NCI-H187 treated with DMSO at 0.1 percent for 48 hours (cell line): Measurements from ENCODE around the gene SPATA19.
"Not testable (repeated sequence)": the region's sequence is repeated elsewhere in the genome, so short reads cannot be mapped to it uniquely, and the experiment has no call there.

Source experiments
- DNase-seq: peaks from one replicate; lab custom pipeline; 2025; lab: John Stamatoyannopoulos, UW

SPATA19 gene

GRCh38 chr11:133845413-133845812 is at the start of gene SPATA19:
Gene SPATA19 (minus strand): TSS chr11:133845513. CDS start chr11:133845446, 67 bp downstream.
- DNase-seq: no peak

- DNase-seq: no peak
Measured at GRCh38 chr11:133895061-133895479, 49.8 kb upstream of the SPATA19 start.

- no peak for DNase-seq
Measured at GRCh38 chr11:133893381-133893780, 48.1 kb upstream of the SPATA19 start.

- no peak for DNase-seq
Measured at GRCh38 chr11:133892584-133893380, 47.5 kb upstream of the SPATA19 start.

- DNase-seq: no peak
Measured at GRCh38 chr11:133892126-133892525, 46.8 kb upstream of the SPATA19 start.

- no peak for DNase-seq
Measured at GRCh38 chr11:133889893-133890292, 44.6 kb upstream of the SPATA19 start.

GRCh38 chr11:133889188-133889587 is 43.9 kb upstream of the SPATA19 start:
- no peak for DNase-seq

GRCh38 chr11:133887692-133888332 is 42.5 kb upstream of the SPATA19 start:
- DNase-seq: no peak

- DNase-seq: no peak
Measured at GRCh38 chr11:133886029-133886428, 40.7 kb upstream of the SPATA19 start.

GRCh38 chr11:133872160-133872559 is 26.8 kb upstream of the SPATA19 start:
- no peak for DNase-seq

GRCh38 chr11:133867456-133867855 is 22.1 kb upstream of the SPATA19 start:
- no peak for DNase-seq

- DNase-seq: no peak
Measured at GRCh38 chr11:133865466-133865865, 20.2 kb upstream of the SPATA19 start.

- no peak for DNase-seq
Measured at GRCh38 chr11:133864756-133865155, 19.4 kb upstream of the SPATA19 start.

GRCh38 chr11:133860151-133860550 is 14.8 kb upstream of the SPATA19 start:
- no peak for DNase-seq

- DNase-seq: not testable (repeated sequence)
Measured at GRCh38 chr11:133854330-133854960, 9.1 kb upstream of the SPATA19 start.

GRCh38 chr11:133844217-133844616 is 1.1 kb downstream of the SPATA19 start:
- no peak for DNase-seq

- no peak for DNase-seq
Measured at GRCh38 chr11:133843454-133843987, 1.8 kb downstream of the SPATA19 start.

GRCh38 chr11:133842730-133843129 is 2.6 kb downstream of the SPATA19 start:
- DNase-seq: no peak

GRCh38 chr11:133842053-133842452 is 3.3 kb downstream of the SPATA19 start:
- no peak for DNase-seq

GRCh38 chr11:133841279-133842043 is 3.9 kb downstream of the SPATA19 start:
- no peak for DNase-seq

GRCh38 chr11:133840479-133840941 is 4.8 kb downstream of the SPATA19 start:
- no peak for DNase-seq
